HCEC 1CT (cell line): ENCODE results near the gene FZD8.
"Not testable (repeated sequence)": the region's sequence is repeated elsewhere in the genome, so short reads cannot be mapped to it uniquely, and the experiment has no call there.

ENCODE experiments used
- DNase-seq: peaks from one replicate; pipeline ENCODE4 v3.0.0-alpha.2; 2017

The FZD8 gene

GRCh38 chr10:35642035-35642792, at the start of gene FZD8:
FZD8 (minus strand) TSS chr10:35642296; CDS start chr10:35641429, 867 bp downstream.
- DNase-seq: peak; percentile 95

DNA sequence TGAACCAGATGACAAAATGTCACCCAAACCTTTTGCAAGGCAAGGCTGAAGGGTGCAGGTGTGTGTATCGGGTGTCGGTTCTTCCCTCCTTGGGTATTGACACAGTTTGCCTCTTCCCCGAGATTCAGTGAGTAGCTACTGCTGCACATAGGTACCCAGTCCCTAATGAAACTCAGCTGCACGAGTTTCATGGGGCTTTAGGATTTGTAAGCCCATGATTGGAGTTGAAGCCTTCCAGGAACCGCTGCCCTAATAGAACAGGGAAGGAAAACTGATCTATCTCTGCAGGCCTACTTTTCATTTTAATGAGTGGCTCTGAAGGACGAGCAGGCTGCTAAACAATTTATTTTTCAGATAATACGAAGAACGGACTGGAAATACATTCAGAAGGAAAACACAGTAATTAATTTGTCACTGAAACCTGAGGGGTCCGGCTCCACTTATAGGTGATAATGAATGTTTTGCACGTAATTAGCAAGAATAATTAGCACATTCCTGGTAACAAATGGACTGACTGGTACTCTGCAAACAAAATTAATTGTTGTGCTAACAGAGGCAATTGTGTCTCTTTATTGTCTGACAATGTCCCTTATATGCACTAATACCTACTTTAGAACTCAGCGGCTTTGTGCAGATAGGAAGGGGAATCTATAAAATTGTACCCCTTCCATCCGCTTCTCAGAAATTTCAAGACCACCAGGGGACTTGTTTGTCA, 49.6 kb upstream of the FZD8 start:
- no peak for DNase-seq

- DNase-seq: no peak
Measured at GRCh38 chr10:35690534-35690933, 48.4 kb upstream of the FZD8 start.

DNA sequence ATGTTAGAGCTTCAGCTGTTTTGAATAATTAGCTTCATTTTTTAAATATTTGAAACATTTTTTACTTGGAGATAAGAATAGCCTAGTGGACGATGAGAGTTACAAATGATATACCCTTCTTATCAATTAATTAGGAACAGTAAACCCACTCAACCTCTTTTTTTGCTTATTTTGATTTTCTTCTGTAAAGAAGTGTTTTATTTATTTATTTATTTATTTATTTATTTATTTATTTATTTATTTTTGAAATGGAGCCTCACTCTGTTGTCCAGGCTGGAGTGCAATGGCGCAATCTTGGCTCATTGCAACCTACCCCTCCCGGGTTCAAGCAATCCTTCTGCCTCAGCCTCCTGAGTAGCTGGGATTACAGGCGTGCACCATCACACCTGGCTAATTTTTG, 43.8 kb upstream of the FZD8 start:
- not testable (repeated sequence) for DNase-seq

GRCh38 chr10:35685402-35685801, 43.3 kb upstream of the FZD8 start:
- no peak for DNase-seq

DNA sequence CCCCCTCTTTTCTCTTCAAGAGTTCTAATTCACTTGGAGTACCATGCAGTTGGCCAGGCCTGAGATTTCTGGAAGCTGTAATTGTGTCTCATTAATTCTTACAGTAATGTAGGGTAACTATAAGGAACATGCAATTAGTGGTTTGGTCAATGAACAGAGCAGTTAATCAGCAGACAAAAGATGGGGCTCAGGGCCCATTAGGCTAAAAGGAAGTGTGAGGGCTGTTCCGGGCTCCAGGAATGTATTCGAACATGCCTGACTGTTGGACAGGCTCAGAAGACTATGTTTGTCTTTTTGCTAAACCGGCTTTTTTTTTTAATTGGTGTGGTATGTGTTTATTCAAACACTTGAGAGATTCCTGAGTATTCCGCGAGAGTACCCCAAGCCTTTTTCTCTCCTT, 42.5 kb upstream of the FZD8 start:
- DNase-seq: no peak

DNA sequence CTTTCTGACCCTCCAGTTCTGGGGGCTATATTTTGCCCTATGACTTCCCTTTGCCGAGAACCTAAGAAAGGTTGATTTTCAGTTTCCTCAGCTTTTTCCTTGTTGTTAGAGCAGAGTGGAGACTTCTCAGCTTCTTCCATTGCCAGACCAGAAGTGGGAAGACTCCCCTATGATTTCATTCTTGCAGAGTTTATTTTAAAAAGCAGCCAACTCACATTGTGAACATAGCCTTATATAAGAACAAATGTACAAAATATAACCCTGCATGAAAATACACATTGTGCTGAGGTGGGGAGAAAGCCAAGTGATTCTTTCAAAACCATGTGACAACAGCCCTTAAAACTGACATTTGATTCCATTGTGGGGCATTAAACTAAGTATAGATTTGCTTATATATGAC, 33.8 kb upstream of the FZD8 start:
- DNase-seq: no peak

- no peak for DNase-seq
Measured at GRCh38 chr10:35674843-35675242, 32.7 kb upstream of the FZD8 start.

- DNase-seq: no peak
Measured at GRCh38 chr10:35668865-35669650, 27.0 kb upstream of the FZD8 start.

DNA sequence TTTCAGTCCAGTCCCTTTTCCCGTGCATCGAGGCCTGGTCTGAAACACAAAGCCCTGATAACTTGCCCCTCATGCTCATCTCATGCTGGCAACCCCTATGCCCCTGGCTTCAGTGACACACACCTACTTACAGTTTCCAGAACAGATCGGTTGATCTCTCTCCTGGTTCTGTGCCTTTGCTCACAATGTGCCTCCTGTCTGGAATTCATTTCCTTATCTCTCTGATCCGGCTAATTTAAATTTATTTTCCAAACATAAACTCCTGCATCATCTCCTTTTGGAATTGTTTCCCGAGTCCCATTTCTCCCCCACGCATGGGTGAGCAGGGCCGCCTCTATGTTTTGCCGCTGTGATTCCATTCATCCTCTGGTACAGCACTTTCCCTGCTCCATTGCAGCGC, 25.9 kb upstream of the FZD8 start:
- no peak for DNase-seq

DNA sequence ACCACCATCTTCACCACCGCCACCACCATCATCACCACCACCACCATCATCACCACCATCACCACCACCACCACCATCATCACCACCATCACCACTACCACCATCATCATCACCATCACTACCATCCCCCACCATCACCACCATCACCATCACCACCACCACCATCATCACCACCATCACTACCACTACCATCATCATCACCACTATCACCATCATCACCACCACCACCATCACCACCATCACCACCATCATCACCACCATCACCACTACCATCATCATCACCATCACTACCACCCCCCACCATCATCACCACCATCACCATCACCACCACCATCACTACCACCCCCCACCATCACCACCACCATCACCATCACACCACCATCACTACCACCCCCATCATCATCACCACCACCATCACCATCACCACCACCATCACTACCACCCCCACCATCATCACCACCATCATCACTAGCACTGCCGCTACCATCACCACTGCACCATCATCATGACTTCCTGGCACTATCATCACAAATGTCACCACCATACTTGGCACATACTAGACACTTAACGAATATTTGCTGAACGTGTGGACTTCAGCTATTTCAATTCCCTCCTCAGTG, 25.3 kb upstream of the FZD8 start:
- DNase-seq: no peak

GRCh38 chr10:35661236-35661635, 19.1 kb upstream of the FZD8 start:
- DNase-seq: no peak

DNA sequence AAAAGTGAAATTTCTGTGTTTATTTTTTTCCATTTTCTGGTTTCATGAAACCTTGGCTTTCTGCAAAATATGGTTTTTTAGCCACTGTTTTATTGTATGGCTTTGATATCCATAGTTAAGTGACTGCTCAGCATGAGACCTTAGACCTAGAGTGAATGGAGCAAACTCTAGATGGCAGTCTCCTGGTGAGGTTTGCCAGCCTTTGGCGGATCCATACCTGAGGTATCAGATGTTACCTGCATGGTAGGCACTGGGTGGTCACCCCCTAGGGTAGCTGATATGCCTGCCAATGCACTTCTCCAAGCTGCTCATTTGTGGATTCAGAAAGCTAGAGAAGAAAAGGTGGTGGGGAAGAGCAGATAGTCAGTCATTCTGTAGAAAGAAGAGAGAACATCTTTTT, 17.4 kb upstream of the FZD8 start:
- no peak for DNase-seq

- DNase-seq: no peak
Measured at GRCh38 chr10:35657621-35658020, 15.5 kb upstream of the FZD8 start.

DNA sequence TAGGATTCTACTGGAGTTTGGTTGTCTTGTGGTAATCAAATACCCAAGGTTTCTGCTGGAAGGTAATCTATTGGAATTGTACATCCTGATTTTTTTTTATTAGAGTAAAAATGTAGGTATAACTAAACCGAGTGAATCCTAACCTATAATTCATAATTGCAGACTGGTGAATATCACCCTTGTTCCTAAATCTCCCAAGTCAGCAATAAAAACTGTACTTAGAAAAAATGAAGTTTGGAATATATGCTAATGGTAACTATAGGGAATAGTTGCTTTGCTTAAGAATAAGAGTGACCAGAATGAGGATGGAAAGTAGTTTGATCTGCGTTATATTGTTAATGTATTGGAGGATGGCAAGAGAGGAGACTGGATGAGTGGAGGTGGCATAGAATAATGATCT, 10.7 kb upstream of the FZD8 start:
- no peak for DNase-seq

DNA sequence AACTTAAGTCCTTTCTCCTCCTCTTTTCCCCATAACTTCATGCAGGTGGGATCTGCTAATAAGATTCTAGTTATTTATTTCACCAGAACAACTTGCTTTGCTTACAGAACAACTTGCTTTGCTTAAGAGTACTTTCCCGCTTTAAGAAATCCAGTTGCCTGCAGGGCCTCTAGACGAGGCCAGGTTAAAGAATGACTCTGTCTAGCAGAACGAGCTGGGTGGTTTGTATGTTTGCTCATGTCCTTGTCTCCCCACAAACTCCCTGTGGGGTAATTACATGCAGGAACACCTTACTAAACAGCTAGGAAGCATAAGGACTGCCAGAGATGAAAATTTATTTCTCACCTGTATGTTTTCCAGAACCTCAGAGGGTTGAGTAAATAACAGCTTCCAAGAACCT, 8.8 kb upstream of the FZD8 start:
- no peak for DNase-seq

DNA sequence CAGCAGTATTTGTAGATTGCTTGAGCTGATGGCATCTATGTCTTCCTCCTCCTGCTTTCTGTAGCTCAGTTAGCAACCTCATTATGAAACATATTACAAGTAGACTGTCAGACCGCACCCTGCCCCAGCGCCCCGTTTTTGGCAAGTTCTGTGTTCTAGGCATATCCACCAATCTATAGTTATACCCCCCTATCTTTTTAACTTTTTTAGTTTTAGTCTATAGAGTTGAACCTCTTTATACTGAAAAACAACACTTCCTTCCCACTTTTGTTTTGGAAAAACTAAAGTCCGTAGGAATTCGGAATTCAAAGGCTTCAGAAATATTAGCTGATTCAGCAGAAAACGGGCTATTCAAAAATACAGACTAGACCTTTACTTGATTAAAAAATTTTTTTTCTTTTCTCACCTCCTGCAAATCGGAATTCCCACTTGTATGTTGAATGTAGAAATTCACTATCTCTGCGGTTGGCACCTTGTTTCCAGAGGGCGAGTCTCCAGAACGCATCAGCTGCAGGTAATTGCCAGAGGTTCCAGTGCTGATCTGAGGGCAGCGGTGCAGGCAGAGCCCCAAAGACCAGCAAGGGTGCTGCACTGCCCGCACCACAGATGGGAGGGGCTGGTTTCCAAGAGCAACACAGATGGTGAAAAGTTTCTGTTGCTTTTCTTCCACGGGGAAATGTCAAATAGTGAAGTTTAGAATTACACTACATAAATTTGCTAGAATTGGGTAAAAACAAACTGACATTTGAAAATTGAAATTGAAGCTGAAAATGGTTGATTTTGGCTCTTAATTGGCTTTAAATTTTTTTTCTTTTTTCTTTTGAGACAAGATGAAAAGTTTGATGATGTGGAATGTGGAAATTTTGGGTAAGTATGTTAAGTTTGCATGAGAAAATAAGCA, 2.2 kb upstream of the FZD8 start:
- DNase-seq: no peak

DNA sequence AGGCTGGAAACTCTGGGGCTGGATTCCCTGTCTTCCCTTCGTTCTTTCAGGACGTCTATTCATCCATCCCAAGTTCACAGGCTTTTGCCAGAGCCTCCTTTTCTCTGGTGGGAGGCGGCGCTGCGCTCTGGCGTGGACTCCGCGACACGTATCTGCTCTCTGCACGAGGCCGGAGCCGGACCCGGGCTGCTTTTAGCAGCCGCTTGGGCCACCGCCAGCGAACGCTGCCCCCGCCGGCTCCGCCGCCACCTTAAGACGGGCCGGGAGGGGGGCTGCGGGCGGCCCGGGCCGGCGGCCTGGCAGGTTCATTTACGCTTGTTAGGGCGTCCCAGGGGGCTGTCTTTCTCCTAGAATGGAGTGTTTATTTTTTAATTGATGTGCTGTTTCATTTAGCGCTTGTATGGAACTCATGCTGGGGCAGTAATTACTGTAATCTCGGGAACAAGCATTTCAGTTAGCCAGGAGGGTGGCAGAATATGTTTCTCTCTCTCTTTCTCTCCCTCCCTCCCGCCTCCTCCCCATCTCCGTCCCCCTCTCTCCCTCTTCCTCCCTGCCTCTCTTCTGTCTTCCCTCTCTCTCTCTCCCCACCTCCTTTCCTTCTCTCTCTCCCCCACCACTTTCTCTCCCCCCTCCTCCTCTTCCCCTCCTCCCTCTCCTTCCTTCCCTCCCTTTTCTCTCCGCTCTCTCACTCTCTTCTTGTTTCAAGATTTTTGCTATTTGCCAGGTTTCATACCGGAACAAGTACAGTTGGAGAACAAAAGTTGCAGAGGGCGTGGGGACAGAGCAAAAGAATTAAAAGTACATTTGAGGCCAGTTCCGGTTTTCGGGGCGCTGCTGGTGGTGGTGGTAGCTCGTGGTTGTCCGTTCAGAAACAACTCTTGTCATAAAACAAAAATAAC, 1.3 kb upstream of the FZD8 start:
- peak; percentile 55 for DNase-seq

DNA sequence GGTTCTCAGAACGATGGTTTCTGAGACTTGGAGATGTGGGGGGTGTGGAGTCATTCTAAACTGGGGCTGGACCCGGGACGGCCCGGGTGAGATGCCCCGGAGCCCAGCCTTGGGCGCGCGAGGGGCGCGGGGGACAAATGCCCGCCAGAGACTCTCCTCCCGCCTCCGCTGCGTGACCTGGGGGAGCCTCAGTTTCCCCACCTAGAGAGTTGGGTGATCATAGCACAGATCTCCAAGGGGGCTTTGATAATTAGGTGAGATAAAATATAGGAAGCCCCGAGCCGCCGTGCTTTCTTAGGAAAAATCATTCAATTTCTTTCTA, 658 bp upstream of the FZD8 start:
- DNase-seq: no peak

GRCh38 chr10:35641676-35642034, 441 bp downstream of the FZD8 start:
- peak; percentile 53 for DNase-seq

GRCh38 chr10:35640951-35641675, 983 bp downstream of the FZD8 start:
- DNase-seq: peak; percentile 86
